GM21723 (cell line): ENCODE results near the gene UBXN11.

Experiments
- ATAC-seq: cut with Tn5 transposase; IDR thresholded peaks from one replicate; pipeline ENCODE4 v1.9.1; 2021; ENCODE audit warnings: mild to moderate bottlenecking, moderate library complexity; ENCODE audit not compliant: unreplicated experiment

Gene UBXN11, protein sequence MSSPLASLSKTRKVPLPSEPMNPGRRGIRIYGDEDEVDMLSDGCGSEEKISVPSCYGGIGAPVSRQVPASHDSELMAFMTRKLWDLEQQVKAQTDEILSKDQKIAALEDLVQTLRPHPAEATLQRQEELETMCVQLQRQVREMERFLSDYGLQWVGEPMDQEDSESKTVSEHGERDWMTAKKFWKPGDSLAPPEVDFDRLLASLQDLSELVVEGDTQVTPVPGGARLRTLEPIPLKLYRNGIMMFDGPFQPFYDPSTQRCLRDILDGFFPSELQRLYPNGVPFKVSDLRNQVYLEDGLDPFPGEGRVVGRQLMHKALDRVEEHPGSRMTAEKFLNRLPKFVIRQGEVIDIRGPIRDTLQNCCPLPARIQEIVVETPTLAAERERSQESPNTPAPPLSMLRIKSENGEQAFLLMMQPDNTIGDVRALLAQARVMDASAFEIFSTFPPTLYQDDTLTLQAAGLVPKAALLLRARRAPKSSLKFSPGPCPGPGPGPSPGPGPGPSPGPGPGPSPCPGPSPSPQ

DNA sequence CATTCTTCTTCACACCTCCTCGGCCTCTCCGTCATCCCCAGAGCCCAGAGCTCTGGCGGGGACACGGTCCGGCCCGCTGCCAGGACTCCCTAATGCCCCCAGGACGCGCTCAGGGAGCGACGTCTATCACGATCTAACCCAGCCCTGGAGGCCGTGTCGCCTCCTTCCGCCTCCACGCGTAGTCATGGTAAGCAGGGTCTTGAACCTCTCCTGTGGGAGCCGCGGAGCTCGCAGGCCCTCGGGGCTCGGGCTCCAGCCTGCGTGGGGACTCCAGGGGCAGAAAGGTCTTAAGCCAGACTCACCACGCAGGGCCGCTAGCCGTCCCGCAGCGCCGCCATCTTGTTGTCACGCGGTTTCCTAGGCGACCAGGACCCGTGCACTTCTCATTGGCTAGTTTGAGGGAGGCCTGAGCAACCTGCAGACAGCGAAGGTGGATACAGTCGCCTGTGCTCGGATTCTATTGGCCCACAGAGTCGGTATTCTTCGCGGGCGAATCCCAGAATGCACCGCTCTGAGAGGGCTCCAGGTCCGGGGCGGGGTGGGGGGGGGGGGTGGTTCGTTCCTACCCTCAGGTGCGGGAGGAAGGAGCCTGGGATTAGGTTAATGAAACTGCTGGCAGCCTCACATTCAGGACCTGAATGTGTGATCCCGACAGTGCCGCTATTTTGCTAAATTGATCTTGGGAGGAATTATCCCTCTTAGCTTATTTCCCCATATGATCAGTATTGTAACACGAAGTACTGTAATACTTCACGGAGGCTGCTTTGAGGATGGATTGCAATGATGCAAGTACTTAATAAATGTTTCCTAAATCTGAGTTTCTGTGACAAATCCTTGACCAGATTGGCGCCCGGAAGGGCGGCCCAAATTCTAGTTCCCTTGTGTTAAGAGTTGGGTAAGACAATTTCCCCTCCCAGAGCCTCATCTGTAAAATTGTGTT is at the start of gene UBXN11:
UBXN11 (minus strand) TSS at position 347 of the 940 bp plus-strand sequence. CDS start 3,753 bp downstream, outside the sequence.
- peak; percentile 95 for ATAC-seq

DNA sequence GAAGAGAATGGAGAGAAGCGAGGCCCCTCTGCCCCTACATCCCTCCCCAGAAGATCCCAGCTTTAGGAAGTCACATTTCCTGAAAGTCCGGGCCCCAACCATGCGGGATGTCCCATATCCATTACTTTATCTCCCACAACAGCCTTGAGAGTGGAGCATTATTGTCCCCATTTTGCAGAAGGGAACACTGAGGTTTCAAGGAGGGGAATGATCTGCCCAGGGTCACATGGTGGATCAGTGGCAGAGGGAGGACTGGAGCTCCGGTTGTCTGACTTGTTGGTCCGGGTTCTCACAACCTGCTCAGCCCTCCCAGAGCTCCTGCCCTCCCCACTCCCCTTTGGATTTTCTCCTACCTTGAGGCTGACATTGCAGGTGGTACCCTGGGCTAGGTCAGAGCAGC is 49.7 kb upstream of the UBXN11 start:
- ATAC-seq, result no peak

DNA sequence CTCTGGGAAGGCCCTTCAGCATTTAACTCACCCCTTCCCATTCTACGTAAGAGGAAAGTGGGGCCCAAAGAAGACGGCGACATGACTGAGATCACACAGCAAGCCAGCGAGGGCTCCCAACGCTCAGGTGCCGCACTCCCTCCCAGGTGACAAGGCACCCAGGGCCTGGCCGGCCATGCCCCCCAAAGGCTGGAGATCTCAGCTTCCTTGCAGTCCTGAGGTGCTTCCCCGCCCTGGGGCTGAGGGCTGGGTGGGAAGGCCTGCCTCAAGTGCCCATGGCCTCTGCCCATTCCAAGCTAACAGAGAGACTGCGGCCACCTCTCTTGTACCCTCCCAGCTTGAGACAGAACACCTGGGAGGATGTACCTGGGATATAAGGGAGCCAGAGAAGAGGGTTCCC is 48.5 kb upstream of the UBXN11 start:
- no peak for ATAC-seq

DNA sequence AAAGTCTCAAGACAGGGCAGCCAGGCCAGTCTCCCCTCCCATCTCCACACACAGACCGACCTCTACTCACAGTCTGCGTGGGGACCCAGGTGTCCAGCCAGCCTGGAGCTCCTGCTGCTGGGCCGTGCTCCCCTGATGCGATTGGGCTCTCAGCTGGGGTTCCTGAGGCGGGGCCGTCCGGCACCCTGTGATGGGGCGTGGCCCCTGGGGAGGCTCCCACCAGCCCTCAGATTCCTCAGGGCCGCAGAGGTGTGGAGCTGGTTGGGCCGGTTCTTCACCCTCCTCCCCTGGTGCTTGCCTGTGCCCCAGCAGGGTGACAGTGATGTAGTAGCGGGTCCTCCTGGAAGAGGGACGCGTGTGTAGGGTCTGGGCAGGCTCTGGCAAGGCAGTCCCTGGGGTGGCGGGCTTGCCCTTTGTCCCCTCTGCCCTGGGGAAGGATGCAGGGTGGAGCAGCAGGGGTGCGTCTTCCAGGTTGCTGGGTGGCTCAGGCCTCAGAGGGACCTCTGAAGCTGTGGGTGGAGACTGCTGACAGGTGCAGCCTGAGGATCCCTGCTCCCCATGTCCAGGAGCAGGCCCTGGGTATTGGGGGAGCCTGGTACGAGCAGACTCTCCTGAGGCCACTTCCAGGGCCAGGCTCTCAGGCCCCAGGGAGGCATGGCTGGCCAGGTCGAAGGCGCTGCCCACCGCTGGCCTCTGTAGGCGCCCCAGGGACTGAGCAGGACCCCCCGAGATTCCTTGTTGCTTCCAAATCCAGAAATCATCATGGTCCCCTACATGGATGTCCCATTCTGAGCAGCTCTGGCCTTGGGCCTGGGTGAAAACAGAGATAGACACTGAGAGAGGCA is 47.8 kb upstream of the UBXN11 start, which contains the start of gene CRYBG2:
CRYBG2 (minus strand) TSS at position 155 of the 845 bp plus-strand sequence. CDS start 7,473 bp downstream, outside the sequence.
- no peak for ATAC-seq

DNA sequence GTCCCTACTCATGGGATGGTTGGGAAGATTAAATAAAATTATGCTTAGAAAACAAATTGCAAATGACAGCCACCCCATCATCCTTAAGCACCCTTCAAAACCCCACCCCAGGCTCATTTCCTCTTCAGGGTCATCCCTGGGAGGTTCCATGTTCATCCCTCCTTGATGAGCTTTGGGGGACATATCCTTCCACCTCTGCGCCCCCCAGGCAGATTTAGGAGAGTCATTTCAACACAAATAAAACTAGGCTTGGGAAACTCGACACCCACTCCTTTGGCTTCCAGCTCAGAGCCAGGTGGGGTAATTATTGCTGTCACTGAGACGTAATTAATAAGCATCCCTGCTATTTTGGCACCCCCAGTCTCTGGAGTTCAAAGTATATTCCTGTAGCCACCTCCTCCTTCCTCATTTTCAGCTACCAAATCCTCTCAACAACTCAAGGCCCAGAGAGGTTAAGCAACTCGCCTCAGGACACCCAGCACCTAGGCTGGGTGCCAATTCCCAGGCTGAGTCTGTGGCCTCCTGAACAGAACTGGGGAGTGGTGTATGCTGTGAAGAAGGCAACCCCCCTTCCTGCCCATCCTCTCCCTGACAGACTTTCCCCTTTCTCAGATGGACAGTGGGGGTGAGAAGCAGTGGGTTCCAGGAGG is 46.9 kb upstream of the UBXN11 start:
- ATAC-seq, result no peak

DNA sequence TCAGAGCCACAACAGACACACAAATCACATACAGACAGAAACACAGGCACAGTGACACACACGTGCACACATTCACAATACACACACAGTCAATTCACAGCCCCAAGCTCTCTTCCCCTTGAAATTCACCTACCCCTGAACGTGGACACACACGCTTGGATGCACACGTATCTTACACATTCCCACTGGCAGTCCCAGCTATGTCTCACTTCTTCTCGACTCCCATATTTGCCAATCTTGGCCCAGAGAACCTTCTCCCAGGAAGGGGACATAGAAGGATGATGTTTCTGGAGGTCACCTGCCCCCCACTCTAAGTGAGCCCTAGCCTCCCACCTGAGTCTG is 45.9 kb upstream of the UBXN11 start:
- ATAC-seq, result no peak

DNA sequence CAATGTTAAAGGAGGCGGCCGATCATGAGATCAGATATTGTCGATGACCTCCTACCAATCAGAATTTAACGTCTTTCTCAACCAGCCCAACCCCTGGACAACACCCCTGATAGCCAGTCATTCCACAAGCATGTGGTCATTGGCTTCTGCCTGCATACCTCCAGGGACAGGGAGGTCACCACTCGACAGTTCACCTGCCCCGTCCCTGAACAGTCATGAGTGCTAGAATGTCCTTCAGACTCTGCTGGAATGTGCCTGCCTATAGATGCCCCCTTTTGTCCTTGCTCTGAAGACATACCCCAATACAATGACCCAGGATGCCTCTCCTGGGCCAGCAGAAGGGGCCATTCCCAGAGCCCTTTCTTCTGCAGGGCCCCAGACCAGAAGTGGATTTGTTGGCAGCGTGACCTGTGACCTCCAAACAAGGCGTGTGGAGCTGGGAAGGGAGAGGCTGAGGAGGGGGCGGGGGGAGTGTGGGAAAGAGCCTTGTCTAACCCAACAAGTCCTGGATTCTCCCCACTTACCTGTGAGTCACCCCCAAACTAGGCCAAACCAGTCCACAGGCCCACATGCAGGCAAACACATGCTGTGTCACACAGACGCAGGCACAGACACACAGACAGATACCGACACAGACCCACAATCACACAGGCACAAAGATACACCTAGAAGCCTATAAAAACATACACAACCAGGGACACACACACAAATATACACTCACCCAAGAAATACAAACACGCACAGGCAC is 45.3 kb upstream of the UBXN11 start:
- no peak for ATAC-seq

DNA sequence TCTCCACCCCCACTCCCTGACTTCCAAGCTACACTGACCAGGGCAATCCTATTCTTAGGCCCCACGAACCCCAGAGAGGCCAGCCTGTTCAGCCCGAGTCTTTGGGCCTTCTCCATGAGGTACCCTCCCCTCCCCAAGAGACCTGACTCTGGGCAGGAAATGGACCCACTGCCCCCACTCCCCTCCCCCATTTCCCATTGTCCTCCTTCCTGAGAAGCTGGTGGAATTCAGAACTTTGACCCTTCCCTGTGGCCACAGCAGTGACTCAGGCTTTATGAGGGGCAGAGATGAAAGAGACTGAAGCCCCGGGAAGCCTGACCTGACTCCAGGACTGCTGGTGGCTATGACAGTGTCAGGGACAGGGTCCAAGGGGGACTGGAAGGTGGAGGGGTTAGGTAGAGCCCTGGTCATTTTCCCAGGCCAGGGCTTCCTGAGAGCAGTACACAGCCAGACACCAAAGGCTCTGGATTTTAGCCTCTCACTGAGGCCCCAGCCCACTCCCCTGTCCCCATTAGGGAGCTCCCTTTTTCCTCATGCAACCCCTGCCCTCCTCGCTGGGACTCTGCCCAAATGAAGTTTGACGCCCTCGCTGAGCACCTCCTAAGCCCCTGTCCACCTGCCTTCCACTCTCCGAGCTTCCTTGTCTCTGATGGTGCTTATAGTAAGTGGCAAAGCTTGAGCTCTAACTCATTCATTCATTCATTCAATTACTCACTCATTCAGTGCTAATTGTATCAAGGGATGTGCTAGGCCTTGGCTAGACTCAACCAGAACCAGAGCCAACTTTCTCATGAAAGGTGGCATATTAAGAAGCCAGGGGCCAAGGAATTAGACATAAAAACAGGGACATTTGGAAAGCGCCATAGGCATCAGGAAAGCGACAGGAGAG is 44.5 kb upstream of the UBXN11 start:
- no peak for ATAC-seq

DNA sequence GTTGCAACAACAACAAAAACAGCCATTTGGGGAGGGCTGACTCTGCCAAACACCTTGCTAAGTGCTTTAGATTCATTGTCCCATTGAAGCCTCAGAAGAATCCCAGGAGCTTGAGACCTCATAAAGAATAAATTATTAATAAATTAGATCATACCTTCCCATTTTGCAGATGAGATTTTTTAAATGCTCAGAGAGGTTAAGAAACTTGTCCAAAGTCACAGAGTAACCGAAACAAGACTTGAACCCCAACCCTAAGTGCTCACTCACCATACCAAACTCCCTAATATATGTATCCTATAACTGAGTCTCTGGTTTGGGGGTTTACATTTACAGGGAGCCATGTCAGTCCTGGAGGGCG is 43.9 kb upstream of the UBXN11 start:
- ATAC-seq, result no peak

DNA sequence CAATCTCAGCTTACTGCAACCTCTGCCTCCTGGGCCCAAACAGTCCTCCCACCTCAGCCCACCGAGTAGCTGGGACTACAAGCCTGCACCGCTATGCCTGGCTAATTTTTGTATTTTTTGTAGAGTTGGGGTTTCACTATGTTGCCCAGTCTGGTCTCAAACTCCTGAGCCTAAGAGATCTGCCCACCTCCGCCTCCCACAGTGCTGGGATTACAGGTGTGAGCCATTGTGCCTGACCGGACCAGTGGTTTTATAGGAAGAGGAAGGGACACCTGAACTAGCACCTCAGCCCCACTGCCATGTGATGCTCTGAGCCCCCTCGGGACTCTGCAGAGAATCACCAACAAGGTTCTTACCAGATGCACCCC is 43.4 kb upstream of the UBXN11 start:
- ATAC-seq, result no peak

DNA sequence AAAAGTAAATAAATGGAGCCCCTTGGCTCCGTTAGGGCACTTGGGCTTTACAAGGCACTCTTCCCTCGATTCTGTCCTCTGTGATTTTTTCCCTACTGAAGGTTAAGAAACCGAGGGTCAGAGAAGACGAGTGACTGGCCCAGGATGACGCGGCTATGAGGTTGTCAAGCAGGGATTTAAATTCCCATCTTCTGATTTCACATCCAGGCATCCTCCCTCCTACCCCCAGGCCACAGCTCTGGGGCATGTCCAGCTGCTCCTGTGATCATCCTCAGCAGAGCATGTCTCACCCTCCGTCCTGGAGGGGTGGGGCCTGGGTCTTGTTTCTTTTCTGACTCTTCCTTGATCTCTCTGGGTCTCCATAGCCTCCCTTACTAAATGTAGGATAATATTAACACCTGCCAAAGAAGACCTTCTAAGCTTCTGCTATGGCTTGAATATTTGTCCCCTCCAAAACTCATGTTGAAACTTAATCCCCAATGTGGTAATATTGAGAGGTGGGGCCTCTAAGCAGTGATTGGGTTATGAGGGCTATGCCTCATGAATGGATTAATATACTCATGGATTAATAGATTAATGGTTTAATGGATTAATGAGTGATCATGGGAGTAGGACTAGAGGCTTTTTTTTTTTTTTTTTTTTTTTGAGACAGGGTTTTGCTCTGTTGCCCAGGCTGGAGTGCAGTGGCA is 42.9 kb upstream of the UBXN11 start:
- no peak for ATAC-seq

DNA sequence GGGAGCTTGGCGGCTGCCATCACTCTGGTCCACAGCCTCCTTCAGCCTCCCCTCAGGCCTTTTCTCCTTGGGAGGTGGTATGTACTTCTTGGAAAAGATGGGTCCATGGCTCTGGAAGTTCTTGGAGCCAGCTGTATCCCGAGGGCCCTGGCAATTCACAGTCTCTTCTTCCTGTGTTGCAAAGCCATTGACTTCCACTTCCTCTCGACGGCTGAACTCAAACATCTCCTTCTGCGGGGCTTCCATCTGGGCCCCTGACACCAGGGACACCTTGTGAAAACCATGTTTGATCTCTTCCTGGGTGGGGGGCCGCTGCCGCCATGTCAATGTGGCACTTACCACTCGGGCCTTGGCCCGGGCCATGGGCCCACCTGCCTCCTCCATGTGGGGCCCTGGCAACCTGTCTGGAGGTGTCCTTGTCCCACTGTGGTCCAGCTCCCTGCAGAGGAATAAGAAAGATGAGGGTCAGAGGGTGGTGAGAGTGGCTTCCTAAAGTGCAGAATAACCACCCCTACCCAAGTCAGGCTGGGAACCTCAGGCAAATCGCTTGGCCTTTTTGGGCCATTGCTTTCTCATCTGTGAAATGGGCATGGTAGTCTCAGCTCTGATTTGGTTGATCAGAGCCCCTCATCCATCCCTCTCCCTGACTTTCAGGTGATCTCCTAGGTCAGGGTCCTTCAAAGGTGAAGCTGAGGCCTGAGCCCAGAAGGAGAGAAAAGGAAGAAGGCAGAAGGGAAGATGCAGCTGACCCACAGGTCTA is 40.0 kb upstream of the UBXN11 start:
- no peak for ATAC-seq

DNA sequence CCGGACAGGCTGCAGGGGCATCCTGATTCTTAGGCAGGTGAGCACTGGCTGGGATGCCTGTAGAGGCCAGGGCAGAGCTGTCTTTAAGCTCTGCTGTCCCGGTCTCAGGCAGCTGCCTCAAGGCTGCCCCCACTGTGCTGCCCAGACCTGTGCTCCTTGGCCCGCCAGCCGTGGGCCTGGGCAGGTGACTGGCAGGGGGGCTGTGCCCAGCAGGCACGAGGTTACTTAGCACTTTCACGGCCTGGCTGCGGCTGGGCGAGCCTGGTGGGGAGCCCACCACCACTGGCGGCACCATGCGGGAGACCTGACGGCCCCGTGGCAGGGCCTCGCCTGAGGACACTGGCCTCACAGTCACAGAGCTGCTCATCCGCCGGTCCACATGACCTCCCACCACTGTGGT is 39.3 kb upstream of the UBXN11 start:
- ATAC-seq, result no peak

DNA sequence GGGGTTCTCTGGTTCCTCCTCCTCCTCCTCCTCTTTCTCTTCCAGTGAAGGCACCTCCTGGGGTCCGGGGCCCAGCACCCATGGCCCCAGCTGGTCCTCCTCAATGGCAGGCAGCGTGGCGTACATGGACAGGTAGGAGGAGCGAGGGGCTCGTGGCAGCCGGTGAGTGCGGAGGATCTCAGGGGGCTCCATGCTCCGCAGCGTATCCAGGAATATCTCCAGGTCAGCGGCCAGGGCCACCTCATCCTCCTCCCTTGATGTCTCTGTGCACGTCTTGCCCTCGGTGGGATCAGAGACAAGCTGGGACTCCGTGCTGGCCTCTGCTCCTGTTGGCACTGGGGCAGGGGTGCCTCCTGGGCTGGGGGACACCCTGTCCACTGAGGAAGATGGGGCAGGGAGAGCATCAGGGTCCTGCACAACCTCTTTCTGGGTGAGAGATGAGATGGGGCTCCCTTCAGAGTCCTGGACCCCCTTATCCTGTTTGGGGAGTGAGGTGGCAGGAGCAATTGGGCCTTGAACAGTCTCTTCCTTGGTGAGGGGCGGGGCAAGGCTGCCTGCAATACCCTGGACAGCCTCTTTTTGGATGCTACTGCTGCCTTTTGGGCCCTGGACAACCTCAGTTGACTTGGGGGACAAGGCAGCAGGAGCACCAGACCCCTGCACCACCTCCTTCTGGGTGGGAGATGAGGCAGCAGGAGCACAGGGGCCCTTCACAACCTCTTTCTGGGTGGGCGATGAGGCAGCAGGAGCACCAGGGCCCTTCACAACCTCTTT is 37.9 kb upstream of the UBXN11 start:
- ATAC-seq, result no peak

DNA sequence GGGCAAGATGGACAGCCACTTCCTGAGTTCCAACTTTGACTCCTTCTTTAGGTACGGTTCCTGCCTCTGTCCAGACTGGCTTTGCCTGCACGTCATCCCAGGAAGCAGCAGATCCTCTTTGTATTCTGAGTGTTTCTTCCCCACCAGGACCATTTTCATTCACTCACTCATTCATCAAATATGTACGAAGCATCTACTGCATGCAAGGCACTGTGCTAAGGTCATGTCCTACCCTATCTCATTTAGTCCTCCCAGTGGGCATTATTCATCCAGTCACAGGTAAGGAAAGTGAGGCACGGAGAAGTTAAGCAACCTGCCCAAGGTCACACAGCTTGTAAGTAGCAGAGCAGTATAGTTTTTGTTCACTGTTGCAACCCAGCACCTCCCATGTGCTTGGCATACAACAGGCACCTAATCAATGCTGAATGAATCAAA is 33.6 kb upstream of the UBXN11 start:
- no peak for ATAC-seq

DNA sequence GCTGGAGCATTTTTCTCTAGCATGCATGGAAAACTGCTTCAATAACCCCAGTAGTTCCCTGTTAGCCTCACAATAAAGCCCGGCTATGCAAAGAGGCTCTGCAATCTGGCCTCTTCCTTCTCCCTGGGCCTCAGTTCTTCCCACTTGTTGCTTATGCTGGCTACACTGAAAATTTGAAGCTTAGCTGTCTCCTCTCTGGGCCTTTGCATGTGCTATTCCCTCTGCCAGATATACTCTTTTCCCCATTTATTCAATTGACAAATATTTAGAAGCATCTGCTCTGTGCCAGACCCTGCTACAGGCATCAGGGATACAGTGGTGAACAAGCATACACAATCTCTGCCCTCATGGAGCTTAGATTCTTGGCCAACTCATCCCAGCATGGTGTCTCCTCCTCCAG is 32.2 kb upstream of the UBXN11 start:
- no peak for ATAC-seq

DNA sequence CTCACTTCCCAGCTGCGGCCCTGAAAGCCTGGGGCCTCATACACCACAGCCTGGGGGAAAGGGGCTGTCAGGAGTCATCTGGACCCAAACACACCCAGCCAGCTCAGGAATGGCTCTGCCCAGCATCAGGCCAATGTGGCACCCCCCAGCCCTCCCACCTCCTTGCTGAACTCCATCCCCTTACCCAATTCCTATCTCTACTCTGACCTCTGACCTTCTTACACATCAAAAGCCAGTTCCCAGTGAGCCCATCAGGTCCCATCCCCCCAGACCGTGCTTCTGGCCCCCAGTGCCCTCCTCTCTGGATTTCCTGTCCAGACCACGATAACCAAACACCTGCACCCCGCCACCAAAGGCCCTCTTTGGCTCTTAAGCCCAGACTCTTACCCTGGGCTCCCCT is 31.2 kb upstream of the UBXN11 start:
- no peak for ATAC-seq
